ENCODE data around the gene PPP1R12A. TPM values are rescaled to one million over a fixed set of nuclear protein-coding genes. Genes with fewer than 3 reads are reported as not detected.

The PPP1R12A gene
- total RNA-seq, 4 donors from 2014 or later = 82.6 to 128 (median 87.4) TPM

DNA sequence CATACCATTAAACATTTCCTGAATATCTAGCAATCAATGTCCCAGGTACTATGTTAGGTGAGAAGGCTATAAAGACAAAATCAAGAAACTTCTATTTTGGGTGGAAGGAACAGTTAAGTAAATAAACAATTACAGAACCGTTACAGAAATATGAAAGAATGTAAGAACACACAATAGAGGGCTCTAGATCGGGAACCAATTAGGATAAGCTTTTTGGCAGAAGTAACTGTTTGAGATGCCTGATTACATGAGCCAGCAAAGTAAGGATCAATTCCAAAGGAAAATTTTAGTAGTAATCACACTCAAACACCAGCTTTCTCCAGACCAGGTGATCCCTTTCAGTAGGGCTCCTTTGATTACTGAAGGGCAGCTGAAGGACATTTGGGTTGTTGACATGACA, 33.9 kb downstream of the PPP1R12A start:
- TF ChIP-seq, protein P1, sequence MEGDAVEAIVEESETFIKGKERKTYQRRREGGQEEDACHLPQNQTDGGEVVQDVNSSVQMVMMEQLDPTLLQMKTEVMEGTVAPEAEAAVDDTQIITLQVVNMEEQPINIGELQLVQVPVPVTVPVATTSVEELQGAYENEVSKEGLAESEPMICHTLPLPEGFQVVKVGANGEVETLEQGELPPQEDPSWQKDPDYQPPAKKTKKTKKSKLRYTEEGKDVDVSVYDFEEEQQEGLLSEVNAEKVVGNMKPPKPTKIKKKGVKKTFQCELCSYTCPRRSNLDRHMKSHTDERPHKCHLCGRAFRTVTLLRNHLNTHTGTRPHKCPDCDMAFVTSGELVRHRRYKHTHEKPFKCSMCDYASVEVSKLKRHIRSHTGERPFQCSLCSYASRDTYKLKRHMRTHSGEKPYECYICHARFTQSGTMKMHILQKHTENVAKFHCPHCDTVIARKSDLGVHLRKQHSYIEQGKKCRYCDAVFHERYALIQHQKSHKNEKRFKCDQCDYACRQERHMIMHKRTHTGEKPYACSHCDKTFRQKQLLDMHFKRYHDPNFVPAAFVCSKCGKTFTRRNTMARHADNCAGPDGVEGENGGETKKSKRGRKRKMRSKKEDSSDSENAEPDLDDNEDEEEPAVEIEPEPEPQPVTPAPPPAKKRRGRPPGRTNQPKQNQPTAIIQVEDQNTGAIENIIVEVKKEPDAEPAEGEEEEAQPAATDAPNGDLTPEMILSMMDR (IDR thresholded peaks at IDR 0.05; ENCODE audit: low read depth) = no peak

DNA sequence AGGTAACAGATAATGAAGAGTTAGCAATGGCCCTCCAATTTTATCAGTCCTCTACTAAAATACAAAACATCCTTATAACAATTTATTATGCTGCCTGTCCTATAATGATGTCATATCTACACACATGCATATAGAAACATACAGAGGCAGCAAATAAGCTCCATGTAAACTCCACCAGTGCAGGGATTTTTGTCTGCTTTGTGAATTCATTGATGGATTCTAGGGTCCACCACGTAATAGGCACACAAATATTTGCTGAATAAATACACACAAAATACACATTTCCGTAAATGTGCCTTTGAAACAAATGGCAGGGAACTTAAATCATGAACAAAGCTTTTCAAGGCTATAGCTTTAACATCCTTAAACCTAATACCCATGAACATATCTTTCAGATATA, 34.7 kb downstream of the PPP1R12A start:
- TF ChIP-seq, protein P1 (IDR thresholded peaks at IDR 0.05; ENCODE audit: low read depth) = no peak

DNA sequence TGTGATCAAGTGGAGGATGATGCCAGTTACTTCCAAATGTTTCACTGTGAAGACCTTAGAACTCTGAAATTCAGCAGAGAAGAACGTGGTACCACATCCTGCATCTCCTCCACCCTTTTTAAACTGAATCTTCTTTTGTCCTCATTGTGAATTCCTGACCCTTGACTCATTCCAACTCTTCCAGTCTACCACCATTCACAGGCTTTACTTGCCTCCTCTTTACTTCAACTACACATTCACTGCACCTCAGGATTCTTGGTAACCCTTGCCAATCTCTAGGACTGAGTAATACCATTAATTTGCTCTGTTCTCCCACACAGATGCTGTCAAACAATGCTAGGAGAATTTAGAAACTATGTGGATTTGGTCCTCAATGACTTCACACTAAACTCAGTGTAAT, 37.3 kb downstream of the PPP1R12A start:
- TF ChIP-seq, protein P1 (IDR thresholded peaks at IDR 0.05; ENCODE audit: low read depth) = no peak

DNA sequence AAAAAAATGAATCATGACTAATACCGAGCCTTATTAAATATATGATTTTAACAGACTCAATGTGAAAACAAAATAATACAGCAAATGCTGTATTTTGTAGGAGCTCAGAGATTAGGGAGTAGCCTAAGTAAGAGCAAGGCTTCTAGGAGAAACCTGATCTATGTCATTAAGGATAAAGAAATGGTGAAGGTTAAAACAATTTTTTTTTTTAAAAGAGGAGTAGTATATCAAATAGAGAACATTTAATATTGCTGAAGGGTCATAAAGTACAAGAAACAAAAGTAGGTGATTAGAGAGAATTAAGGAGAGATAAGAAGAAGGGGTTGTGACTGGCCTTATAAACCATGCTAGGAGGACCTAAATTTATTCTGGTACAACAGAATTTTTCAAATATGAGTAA, 39.1 kb downstream of the PPP1R12A start:
- TF ChIP-seq, protein P1 (IDR thresholded peaks at IDR 0.05; ENCODE audit: low read depth) = no peak

DNA sequence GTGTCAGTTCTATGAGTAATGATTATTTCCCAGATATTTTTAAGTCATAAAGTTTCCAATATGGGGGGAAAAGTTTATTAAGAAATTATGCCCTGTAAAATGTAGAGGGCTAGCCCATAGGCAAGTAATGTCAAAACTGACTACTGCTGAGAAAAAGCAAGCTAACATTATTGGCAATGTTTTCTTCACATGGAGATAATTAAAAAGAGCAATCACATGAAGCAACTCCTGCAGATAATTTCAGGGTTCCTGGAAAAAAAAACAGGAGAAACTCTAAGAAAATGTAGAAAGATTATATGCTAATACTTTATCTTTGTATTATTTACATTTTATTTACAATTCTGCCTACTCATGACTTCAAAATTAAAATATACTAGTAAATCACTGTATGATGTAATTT, 39.8 kb downstream of the PPP1R12A start:
- TF ChIP-seq, protein P1 (IDR thresholded peaks at IDR 0.05; ENCODE audit: low read depth) = no peak

DNA sequence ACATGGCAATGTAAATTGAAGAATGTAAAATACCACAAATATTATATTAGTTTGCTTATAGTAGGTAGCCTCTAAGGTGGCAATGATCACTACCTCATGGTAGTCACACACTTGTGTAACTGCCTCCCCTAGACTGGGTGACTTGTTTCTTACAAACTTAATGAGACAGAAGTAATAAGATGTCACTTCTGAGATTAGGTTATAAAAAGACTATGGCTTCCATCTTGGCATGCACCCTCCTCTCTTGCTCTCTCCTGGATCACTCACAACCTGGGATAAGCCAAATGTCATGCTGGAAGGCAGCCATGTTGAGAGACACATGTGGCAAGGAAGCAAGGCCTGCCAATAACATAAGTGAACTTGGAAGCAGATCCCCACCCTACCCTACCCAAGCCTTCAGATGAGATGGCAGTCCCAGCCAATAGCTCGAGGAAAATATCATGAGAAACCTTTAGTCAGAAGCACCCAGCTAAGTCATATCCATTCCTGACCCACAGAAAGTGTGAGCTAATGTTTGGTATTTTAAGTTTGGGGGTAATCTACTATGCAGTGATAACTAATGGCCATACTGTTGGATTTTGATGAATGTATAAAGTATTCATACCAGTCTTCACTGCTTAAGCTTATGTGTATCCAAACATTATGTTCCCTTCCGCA, 43.3 kb downstream of the PPP1R12A start:
- TF ChIP-seq, protein P1 (IDR thresholded peaks at IDR 0.05; ENCODE audit: low read depth) = no peak

DNA sequence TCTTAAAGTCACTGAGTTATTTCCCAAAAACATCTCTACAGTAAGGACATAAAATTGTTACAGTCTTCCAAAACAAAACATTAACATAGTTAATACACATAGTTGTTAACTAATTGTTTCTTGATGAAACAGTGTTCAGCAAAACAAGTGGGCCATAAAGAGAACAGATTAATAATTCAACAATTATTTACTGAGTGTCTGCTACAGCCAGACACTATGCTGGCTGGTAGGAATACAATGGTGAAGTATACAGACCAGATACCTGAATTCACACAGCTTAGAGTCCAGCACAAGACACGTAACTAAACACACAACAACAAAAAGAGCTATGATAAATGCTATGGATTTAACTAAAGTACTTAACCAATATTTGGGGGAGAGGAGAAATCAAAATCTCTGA, 47.0 kb downstream of the PPP1R12A start:
- TF ChIP-seq, protein P1 (IDR thresholded peaks at IDR 0.05; ENCODE audit: low read depth) = no peak

All from subcutaneous adipose tissue (tissue), 4 donors.